ENCODE data around the gene TLE6. TPM values are rescaled to one million over a fixed set of nuclear protein-coding genes. Genes with fewer than 3 reads are reported as not detected.

The TLE6 gene
- total and polyA plus RNA-seq, 2 of the 8 experiments (the other 6 are each of a cell fraction or from before 2014, with no cell fraction given), result 2.5 to 2.9 TPM

GRCh38 chr19:2974342-2975041 is 2.9 kb upstream of the TLE6 start:
- no peak overlapping the region for H2BK5ac ChIP-seq (ENCODE audit: low read depth, low read length)
- WGBS, 2 experiments (ENCODE audit: extremely low coverage in 1 of 2, insufficient coverage in 1 of 2, insufficient read length in 1 of 2, insufficient replicate concordance in 2 of 2, low coverage in 1 of 2, low lambda C conversion rate in 2 of 2, missing lambda C conversion rate in 1 of 2), result 82% methylated on average over 14 of the region's 14 CpGs; no CpG with 5 or more reads in 1 of the 2 experiments
- H2AK5ac ChIP-seq (ENCODE audit: low read depth, low read length), result no peak overlapping the region
- no peak overlapping the region for H3K23ac ChIP-seq (ENCODE audit: insufficient read length)
- H3K4me3 ChIP-seq (ENCODE audit: extremely low read depth in 1 of 4, insufficient read depth in 2 of 4, low read depth in 3 of 4, low read length in 4 of 4), result no peak overlapping the region
- H2BK20ac ChIP-seq (ENCODE audit: low read length), result no peak overlapping the region
- H3K36me3 ChIP-seq (ENCODE audit: control insufficient read depth in 2 of 4, insufficient read depth in 4 of 4, low read length in 3 of 4), result no peaks in the 10 kb centered on the region
- H4K91ac ChIP-seq (replicated peaks; ENCODE audit: insufficient read length, low read length), result no peak overlapping the region
- peaks cover 0 to 11% (median 7%) of the 10 kb centered on the region in 4 experiments; a peak in 5 of 7 replicates for H3K4me1 ChIP-seq (replicated peaks in 1 of 4; ENCODE audit: control insufficient read depth in 3 of 4, insufficient read depth in 4 of 4, low read length in 3 of 4)
- no peak overlapping the region for H3K14ac ChIP-seq (ENCODE audit: insufficient read length)
- FAIRE-seq (no peak), DNase-seq (ENCODE audit: low read depth in 1 of 2, low spot score in 2 of 2) (no peak)
- H2BK12ac ChIP-seq (ENCODE audit: low read depth, low read length), result no peak overlapping the region
- no peak overlapping the region for H2BK15ac ChIP-seq (ENCODE audit: low read length)
- ChIA-PET POLR2A (ENCODE audit: partially characterized antibody) (interaction anchor here (1.2 to 4.3 kb wide), 3 partner anchors 12 to 129 kb away, joined by 3 to 20 read pairs (median 3); no protein-coding TSS in a partner anchor), CTCF (ENCODE audit: partially characterized antibody) (interaction anchor here (1.4 to 3.0 kb wide), 4 partner anchors 12 to 134 kb away, joined by 3 to 10 read pairs (median 6); no protein-coding TSS in a partner anchor)
- H3K18ac ChIP-seq (ENCODE audit: extremely low read depth, low read length), result no peak overlapping the region
- H3K23me2 ChIP-seq (ENCODE audit: low read depth, low read length), result peaks cover 8% of the 10 kb centered on the region; the same call in 1 of the 2 replicates
- no peak overlapping the region for H2AFZ ChIP-seq (ENCODE audit: low read length)
- H4K20me1 ChIP-seq (replicated peaks in 1 of 2; ENCODE audit: control insufficient read depth in 1 of 2, insufficient read depth in 2 of 2, low read length in 2 of 2), result no peaks in the 10 kb centered on the region
- no peak overlapping the region for H4K5ac ChIP-seq (ENCODE audit: insufficient read length, low read depth, low read length)
- H3K79me2 ChIP-seq (ENCODE audit: control insufficient read depth in 1 of 2, insufficient read depth in 2 of 2, low read length in 2 of 2), result no peaks in the 10 kb centered on the region
- no peak overlapping the region for H3K4me2 ChIP-seq (ENCODE audit: insufficient read depth in 1 of 2, low read depth in 2 of 2, low read length in 2 of 2)
- H4K8ac ChIP-seq (ENCODE audit: extremely low read depth, insufficient read depth, low read length), result no peak overlapping the region
- H3K56ac ChIP-seq (replicated peaks; ENCODE audit: insufficient read length, low read depth, low read length), result no peak overlapping the region
- H3K27me3 ChIP-seq (replicated peaks in 1 of 4; ENCODE audit: control insufficient read depth in 3 of 4, extremely low read depth in 1 of 4, insufficient read depth in 3 of 4, low read length in 3 of 4), result peaks cover 0 to 13% (median 10%) of the 10 kb centered on the region in 4 experiments; a peak in 6 of 7 replicates
- no peak overlapping the region for H2BK120ac ChIP-seq (replicated peaks; ENCODE audit: low read depth, low read length)
- no peak overlapping the region for H3K4ac ChIP-seq (replicated peaks; ENCODE audit: insufficient read length, low read depth, low read length)
- H3K9ac ChIP-seq (replicated peaks in 1 of 4; ENCODE audit: extremely low read depth in 1 of 4, low read depth in 3 of 4, low read length in 3 of 4), result no peak overlapping the region
- H3K9me3 ChIP-seq (ENCODE audit: insufficient read depth in 2 of 2, low read depth in 1 of 2, low read length in 1 of 2), result no peaks in the 10 kb centered on the region
- no peak overlapping the region for H3K27ac ChIP-seq (ENCODE audit: low read depth, low read length)
- H3K79me1 ChIP-seq (ENCODE audit: low read depth, low read length), result no peaks in the 10 kb centered on the region
